Eye (tissue), 1 donor: ENCODE results near the gene CD83.
"Not testable (repeated sequence)": the region's sequence is repeated elsewhere in the genome, so short reads cannot be mapped to it uniquely, and the experiment has no call there.

Experiments used
- DNase-seq: peaks from one replicate; pipeline ENCODE4 v3.0.0-alpha.2; 2015

The CD83 gene

DNA sequence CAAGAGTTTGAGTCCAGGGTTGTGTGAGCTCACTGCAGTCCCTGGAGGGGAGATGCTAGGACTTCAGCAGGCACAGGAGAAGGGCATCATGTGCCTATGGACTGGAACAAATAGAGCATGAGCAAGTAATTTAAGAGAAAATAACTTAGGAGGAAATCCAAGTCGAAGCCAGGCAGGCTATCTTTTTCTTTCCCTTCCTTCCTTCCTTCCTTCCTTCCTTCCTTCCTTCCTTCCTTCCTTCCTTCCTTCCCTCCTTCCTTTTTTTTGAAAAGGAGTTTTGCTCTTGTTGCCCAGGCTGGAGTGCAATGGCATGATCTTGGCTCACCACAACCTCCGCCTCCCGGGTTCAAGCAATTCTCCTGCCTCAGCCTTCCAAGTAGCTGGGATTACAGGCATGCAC lies 33.7 kb downstream of the CD83 start:
- not testable (repeated sequence) for DNase-seq

DNA sequence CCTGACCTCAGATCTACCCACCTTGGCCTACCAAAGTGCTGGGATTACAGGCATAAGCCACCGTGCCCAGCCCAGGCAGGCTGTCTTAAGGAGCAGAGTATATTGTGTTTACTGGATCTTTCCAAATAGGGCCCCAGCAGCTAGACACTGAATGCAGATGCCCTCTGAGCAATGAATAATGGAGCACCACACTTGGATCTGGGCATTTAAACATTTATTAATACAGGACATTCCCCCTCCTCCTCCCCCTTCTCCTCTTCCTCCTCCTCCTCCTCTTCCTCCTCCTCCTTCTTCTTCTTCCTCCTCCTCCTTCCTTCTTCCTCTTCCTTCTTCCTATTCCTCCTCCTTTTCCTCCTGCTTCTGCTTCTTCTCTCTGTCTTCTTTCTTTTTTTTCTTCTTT lies 34.2 kb downstream of the CD83 start:
- DNase-seq = no peak

DNA sequence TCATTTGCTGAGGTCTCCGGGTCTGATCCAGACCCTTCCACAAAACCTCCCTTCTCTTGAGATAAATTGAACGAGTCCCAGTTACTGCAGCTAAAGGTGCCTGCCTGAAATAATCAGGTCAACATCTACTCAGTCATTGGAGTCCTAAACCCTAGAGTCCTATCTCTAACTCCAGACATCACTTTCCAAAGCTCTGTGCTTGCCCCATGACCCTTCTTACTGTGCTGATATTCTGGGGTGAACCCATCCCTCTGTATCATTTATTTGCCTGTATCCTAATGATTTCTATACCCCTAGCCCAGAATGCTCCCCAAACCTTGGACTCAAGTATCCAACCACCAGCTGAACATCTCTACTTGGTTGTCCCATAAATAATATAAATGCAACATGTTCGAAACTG lies 35.7 kb downstream of the CD83 start:
- no peak for DNase-seq

DNA sequence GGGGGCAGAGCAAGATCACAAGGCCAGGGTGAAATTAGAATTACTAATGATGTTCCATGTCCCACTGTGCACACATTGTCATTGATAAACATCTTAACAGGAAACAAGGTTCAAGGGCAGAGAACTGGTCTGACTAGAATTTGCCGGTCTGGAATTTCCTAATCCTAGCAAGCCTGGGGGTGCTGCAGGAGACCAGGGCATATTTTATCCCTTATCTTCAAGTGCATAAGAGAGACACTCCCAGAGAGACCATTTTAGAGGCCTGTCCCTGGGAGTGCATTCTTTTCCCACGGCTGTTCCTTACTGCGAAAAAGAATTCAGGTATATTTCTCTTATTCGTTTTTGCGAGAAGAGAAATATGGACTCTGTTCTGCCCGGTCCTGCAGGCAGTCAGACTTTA lies 41.5 kb downstream of the CD83 start:
- DNase-seq = no peak

DNA sequence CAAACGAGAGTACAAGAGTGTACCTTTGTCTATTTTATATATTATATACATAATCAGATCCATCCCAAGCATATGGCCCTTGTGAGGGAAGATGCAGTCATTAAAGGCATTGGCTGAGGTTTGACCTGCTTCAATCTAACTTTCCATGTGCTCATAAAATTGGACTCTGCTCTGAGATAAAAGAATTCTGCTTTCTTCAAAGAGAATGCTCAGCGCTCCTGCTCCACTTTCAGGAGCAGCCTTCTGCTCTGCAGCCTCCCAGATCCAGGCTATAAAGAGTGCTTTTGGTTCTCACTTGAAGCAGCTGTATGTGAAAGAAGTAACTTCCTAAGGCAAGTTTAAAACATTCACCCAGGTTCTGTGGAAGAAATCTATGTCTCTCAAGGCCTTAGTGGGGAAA lies 45.3 kb downstream of the CD83 start:
- no peak for DNase-seq

DNA sequence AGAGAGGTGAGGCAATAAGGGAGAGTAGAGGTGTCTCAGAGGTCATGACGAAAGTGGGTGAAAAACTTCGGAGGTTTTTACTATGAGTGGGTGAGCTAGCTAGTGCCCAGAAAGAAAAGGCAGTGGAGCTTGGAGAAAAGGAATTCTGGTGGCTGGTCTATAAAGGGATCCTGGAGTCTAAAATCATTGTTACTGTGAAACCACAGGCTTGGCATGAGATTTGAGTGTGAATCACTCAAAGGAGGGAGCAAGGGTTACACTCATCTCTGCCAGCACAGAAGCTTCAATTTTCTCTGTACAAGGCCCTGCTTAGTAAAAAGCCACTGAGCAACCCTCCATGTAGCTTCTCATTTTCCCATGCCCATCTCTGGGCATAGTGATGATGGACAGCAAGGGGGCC lies 47.5 kb downstream of the CD83 start:
- no peak for DNase-seq

DNA sequence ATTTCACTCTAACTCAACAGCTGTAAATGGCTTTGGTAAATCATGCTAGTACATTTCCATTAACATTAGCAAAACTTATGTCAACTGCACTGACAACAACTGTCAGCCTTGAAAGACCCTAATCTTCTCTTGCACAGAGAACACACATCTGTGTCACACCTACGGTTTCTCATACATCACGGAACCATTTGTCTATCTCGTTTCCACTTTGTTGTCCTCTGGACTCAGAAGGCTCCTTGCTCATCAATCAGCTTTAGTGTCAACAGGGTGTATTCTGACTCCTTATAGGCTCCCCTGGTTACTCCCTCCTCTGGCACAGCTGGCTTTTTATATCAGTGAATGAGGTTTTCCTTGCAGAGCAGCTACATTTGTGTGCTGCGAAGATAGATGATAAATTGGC lies 49.3 kb downstream of the CD83 start:
- no peak for DNase-seq

DNA sequence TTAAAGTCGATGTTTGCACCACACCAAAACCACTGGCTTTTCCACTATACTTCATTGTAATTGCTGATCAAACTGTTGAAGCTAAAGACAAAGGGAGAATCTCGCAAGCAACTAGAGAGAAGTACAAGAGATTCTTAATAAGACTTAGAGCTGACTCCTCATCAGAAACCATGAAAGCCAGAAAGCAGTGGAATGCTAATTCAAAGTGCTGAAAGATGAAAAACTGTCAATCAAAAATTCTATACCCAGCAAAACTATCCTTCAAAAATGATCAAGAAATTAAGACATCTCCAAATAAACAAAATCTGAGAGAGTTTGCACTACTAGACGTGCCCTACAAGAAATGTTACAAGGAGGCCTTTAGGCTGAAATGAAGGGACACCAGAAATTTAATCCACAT lies 52.6 kb downstream of the CD83 start:
- no peak for DNase-seq

DNA sequence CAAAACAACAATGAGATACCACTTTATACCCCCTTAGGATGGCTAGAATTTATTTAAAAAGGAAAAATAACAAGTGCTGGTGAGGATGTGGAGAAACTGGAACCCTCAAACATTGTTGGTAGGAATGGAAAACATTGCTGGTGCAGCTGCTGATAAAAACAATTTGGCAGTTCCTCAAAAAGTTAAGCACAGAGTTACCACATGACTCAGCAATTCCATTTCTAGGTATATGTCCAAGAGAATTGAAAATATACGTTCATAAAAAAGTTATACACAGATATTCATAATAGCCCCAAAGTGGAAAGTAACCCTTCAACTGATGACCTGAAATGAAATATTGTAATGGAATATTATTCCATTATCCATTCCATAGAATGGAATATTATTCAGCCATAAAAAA lies 55.0 kb downstream of the CD83 start:
- DNase-seq = no peak

DNA sequence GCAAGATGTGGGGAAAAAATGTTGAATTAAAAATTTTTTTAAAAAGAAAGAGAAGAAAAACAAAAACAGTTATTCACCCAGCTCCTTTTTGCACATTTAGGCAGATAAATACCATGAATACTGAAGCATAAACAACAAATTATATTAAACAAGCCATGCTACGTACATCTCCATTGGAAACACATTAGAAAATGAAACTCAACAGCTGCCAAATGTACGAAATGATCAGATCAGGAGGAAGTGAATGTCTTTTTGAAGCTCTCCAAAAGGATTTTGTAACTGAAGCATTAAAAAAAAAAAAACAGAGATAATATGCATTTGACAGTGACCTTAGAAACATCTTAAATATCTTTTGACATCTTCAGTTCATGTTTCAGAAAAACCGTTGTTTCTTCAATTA lies 56.7 kb downstream of the CD83 start:
- no peak for DNase-seq

DNA sequence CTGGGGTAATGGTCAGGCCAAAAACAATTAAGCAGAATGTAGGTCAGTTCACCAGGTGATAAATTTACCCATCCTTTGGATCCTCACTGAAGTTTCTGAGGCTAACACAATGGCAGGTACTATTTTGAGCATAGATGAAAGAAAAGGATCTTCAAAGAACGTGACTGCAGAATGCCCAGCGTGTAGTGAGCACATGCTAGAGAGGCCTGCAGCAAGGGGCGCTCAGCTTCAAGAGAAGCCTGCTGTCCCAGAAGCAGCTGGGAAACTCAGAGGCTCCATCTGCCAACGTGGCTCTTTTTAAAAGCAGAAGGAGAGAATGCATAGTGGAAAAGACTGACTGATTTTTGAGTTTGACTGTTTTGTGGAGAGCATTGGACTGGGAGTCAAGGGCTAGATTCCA lies 57.4 kb downstream of the CD83 start:
- no peak for DNase-seq

DNA sequence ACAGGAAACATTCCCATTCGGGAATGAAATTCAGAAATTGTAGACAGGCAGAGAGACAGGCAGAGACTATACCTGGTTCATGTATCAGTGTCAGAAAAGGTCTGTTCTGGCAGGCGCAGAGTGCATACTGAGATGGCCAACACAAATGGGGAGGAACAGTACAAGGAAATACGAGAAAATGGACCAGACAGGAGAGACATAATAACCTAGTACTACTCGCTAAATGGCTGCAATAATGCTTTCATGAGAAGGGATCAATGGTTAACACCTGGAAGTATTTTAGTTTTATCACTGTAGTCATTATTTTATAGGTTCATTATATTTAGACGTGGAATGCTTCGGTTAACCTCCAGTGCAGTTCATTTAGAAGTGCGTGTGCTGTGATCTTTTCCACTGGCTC lies 58.9 kb downstream of the CD83 start:
- DNase-seq = no peak

DNA sequence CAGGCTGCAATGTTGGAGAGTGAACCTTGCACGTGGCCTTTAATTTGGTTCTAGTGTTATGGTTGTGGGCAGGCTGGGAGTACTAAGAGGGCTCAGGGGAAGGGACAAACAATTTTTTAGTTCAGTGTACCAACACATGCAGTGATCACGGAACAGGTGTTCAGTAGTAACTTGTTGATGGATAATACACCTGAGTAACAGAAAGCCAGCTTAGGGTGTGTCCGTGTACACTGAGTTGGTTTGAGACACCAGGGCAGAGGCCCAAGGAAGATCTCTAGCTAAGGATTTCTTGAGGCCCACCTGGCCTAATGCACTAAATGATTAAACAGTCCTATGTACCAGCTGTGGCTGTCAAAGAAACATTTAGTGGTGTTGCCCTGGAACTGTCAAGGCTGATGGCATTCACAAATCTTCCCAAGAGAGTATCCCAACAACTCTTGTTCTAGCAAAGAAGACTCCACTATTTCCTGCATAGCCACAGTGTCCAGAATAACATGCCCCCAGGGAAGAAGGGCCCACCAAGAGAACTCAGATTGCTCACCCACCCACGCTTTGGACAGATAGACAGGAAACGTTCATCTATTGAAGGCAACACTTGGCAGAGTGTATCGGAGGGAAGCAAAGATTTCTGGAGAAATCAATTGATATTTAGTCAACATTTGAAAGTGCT lies 60.0 kb downstream of the CD83 start:
- DNase-seq = no peak

DNA sequence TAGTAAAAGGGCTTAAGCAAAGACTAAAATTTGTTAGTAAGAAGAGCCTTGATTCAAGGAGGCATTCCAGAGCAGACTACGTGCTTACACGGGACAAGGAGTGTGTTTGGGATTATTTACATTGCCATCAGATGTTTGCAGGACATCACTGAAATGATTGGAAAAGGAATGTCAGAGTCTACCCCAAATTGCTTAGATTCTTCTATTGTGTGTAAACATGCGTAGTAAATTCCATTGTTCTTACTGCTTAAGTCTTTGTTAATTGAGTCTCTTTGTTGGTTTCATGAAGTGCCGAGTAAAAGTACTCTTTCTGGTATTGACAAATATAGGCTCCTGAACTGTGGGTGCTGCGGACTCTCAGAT lies 60.5 kb downstream of the CD83 start:
- no peak for DNase-seq

DNA sequence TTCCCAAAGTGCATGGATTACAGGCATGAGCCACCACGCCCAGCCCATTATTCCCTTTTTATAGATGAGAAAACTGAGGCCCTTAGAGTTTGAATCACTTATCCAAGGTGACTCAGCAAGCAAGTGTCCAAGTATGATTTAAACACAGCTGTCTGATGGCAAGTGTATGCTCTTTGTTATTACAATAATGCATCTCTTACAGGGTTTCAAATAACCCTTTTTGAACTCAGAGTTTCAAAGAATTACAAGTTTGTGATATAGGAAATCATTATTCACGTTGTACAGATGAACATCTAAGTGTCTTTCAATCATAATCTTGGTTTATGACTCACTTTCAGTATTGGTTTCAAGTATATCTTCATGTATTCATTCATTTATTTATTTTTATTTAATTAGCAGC lies 63.0 kb downstream of the CD83 start:
- DNase-seq = no peak

DNA sequence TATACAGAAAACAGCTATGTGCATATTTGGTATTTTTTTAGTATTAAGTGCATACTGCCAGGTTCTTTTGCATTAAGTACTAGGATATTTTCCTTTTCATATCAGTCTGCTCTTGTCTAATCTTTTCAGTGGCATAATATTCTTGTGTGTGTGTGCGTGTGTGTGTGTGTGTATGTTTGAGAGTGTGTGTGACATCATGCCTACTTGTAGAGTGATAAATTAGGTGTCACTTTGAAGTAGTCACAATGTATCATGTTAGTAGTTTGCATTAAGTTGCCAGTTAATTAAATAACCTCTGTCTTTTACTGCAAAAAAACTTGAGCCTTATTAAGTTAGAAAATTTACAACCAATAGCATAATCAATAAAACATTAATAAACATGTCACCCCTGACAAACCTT lies 65.3 kb downstream of the CD83 start:
- no peak for DNase-seq
